ENCODE data around the gene DAZAP1.

The DAZAP1 gene

GRCh38 chr19:1459479-1459878 is 52.1 kb downstream of the DAZAP1 start:
- DNase-seq (ENCODE audit: low read depth): no peak

GRCh38 chr19:1460033-1460995 is 52.9 kb downstream of the DAZAP1 start:
- no peak for DNase-seq (ENCODE audit: low read depth)

GRCh38 chr19:1461862-1462261 is 54.5 kb downstream of the DAZAP1 start:
- no peak for DNase-seq (ENCODE audit: low read depth)

GRCh38 chr19:1465191-1466016 is 58.0 kb downstream of the DAZAP1 start:
- DNase-seq (ENCODE audit: low read depth): peak; percentile 56

- no peak for DNase-seq (ENCODE audit: low read depth)
These were observed 58.7 kb downstream of the DAZAP1 start for GRCh38 chr19:1466018-1466460.

GRCh38 chr19:1466461-1467214 is 59.3 kb downstream of the DAZAP1 start:
- DNase-seq (ENCODE audit: low read depth): no peak

GRCh38 chr19:1467215-1467489 is 59.8 kb downstream of the DAZAP1 start:
- DNase-seq (ENCODE audit: low read depth): no peak

- no peak for DNase-seq (ENCODE audit: low read depth)
These were observed 60.3 kb downstream of the DAZAP1 start for GRCh38 chr19:1467490-1468273.

- no peak for DNase-seq (ENCODE audit: low read depth)
These were observed 61.0 kb downstream of the DAZAP1 start for GRCh38 chr19:1468274-1468820.

GRCh38 chr19:1468821-1469254 is 61.5 kb downstream of the DAZAP1 start:
- peak; percentile 54 for DNase-seq (ENCODE audit: low read depth)

GRCh38 chr19:1469255-1470054 is 62.1 kb downstream of the DAZAP1 start:
- DNase-seq (ENCODE audit: low read depth): peak; percentile 44

- no peak for DNase-seq (ENCODE audit: low read depth)
These were observed 62.6 kb downstream of the DAZAP1 start for GRCh38 chr19:1470055-1470304.

- peak; percentile 34 for DNase-seq (ENCODE audit: low read depth)
These were observed 63.1 kb downstream of the DAZAP1 start for GRCh38 chr19:1470305-1471009.

- DNase-seq (ENCODE audit: low read depth): peak; percentile 42
These were observed 63.7 kb downstream of the DAZAP1 start for GRCh38 chr19:1471010-1471514.

GRCh38 chr19:1471515-1472160 is 64.3 kb downstream of the DAZAP1 start:
- peak; percentile 40 for DNase-seq (ENCODE audit: low read depth)

GRCh38 chr19:1472231-1473084 is 65.1 kb downstream of the DAZAP1 start:
- DNase-seq (ENCODE audit: low read depth): no peak

GRCh38 chr19:1473085-1473851 is 65.9 kb downstream of the DAZAP1 start:
- DNase-seq (ENCODE audit: low read depth): no peak

All from ELR (cell line).